Measurements from ENCODE around the gene PIK3AP1.
"Not testable (repeated sequence)": the region's sequence is repeated elsewhere in the genome, so short reads cannot be mapped to it uniquely, and the experiment has no call there.

PIK3AP1 gene

DNA sequence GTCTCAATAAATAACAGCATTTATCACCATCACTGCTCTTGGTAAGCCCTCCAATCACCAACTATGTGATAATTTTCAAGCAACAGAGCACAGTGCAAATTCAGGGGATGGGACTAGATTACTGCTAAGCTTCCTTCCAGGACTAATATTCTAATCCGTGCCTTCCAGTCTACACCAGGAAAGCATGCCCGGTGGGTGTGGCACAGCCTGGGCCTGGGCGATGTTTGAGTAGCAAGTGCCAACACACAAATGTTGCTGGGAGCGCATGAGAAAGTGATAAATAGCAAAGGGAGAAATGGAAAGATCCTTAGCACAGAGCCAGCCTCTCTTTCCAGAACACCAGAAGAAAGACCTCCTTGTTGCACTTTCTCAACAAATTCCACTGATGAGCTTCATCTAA lies 120.0 kb downstream of the PIK3AP1 start:
- DNase-seq, result no peak

DNA sequence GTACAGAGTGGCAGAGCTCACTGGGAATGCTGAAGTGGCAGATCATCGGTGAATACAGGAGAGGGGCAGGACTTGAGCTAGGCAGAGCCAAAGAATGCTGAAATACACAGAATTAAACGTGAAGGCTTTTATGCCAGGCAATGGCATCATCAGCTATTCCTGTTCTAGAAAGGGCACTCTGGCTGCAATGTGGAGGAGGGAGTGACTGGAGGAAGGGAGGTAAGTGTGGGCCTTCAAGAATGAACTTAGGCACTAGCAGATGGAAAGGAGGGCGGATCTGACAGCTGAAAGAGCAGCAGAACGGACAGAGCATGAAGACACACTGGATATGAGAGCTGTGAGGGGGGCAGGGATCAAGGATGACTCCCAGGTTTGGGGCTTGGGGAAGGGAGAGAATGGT lies 121.5 kb downstream of the PIK3AP1 start:
- DNase-seq, result no peak

DNA sequence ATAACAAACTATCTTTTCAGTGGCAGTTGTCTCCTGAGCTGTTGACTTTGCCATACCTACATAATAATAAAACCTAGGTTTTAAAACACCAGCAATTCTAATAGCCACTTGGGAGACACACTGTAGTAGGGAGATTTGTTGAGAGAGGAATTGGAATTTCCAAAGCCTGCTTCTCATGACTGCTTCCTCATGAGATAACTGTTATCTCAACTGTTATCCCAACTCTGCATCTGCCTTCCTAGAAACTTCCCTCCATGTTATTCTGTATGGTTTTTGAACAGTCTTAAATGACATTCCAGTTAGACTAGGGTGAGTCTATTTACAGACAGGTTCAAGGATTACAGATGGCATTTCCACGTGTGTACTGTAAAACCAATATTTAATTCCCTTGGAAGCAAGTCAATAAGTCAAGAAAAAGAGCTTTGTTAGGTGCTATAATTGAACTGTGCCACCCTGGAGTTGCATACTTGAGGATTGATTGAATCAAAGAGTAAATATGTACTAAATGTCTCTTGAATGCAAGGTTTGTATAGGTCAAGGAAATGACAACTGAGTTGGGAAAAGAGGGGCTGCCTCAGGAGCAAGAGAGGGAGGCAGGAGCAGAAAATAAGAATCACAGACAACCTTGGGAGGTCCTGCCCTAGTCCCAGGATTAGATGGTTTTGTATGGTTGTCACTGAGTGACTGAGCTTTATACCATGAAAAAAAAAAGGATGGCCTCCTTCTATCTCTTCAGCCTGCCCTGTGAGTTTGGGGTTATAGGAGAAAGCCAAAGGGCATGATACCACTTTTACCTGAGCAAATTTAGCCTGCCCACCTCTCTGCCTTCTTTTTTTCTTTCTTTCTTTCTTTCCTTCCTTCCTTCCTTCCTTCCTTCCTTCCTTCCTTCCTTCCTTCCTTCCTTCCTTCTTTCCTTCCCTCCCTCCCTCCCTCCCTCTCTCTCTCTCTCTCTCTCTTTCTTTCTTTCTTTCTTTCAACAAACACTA lies 123.6 kb downstream of the PIK3AP1 start:
- DNase-seq, result no peak

DNA sequence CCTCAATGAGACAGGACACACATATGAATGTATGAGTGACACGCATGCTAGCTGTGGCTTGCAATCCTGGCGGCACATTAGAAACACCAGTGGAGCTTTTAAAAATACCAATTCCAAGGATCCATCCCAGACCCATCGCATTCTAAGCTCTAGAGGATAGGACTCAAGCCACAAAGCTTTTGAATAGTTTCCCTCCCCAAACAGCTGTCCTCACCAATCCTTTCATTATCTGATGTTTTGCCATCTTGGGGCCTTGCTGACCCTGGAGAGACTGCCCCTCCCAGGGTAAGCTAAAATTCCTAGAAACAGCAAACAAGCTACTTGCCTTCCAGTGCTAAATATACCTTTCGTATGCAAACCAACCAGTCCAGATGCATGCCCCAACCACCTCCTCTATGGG lies 124.6 kb downstream of the PIK3AP1 start:
- DNase-seq, result no peak

DNA sequence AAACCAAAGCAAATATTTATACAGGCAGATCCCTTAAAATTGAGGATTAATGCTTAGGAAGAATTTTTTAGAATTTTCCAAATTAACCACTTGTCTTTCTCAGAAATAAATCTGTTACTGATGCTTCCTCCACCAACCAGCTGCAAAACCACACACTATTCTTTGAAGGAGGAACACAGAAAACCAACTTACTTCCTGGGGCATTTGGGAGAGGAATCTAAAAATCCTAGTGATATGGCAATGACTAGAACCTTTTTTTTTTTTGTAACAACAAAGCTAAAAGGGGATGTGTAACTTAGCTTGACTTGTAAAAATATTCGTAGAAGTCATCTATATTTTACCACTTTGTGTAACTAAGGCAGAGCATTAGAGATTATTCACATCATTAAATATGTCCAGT lies 128.4 kb downstream of the PIK3AP1 start:
- DNase-seq, result no peak

DNA sequence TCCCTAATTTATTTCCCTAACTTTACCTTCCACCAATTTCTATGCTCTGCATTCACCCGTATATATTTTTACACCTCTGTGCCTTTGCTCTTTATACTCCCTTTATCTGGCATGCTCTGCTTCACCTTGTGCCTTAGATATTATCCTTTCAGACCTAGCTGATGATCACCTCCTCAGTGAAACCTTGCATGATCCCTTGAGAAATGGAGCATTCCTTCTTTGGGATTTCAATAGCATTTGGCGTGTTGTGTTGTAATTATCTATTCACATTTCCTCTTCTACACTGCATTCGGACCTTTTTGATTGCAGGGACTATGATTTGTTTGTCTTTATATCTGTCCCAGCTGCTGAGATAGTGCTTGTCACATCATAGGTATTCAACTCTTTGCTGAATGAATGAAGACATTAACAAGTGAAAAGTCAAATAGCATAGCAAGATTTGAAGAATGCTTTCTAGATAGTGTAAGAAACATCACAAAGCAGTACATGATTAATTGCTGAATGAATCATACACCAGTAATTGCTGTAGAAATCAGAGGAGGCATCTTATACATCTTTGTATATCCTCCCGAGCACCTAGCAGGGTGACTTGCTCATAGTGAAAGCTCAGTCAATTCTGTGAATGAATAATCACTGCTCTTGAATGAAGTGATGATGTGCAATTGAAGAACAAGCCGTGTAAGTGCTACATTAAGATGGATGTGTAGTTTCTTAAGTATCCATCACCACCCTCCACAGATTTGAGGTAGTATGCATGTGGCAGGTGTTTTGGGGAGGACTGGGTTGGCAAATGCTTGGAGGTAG lies 131.5 kb downstream of the PIK3AP1 start:
- DNase-seq, result no peak

DNA sequence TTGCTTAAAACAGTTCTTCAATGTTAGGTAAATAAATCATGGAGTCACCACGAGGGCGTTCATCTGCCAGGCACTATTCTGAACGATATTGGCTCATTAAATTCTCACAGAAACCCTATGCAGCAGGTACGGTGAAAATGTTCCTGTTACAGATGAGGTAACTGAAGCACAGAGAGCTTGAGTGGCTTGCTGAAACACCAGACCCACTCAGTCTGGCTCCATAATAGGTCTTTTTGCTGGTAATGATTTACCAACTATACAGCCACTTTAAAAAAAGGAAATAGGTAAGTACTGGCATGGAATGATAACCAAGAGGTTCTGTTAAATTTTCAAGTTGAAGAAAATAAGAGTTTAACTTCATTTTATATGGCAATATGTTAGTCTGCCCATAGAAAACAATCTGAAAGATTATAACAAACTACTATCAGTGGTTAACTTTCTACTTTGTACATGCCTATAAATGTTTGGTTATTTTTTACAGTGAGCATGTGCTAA lies 132.2 kb downstream of the PIK3AP1 start:
- DNase-seq, result no peak

DNA sequence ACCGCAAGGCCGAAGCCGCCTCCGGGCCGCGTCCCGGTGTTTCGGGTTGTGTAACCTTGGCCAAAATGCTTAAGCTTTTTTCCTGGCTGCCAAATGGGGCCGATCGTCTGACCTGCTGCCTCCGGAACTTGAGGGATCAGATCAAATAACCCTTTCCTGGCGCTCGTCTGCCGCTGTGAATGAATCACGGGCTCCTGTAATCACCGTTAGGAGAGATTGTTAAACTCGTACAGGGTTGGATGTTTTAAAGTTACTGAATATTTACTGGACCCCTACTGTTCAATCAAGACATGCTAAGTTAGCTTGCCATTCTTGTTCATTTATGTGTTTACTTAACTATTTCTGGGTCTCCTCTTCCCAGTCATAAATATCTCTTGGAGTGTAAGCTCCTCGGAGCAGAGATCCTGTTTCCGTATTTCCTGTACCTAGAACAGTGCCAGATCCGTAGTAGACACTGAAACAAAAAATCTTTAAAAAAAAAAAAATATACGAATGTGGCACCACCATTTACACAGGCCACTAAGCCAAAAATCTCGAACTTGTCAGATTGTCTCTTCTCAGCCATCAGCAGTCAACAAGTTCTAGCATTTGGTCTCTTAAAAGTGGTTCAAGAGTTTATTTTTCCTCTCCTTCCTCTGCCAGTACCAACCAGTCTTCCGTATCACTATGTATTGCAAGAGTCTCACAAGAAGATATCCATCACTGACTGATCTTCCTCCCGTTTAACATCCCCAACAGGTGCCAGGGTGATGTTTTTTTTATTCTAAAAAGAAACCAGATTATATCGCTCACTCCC lies 132.9 kb downstream of the PIK3AP1 start:
- peak; percentile 46 to 69 for DNase-seq

DNA sequence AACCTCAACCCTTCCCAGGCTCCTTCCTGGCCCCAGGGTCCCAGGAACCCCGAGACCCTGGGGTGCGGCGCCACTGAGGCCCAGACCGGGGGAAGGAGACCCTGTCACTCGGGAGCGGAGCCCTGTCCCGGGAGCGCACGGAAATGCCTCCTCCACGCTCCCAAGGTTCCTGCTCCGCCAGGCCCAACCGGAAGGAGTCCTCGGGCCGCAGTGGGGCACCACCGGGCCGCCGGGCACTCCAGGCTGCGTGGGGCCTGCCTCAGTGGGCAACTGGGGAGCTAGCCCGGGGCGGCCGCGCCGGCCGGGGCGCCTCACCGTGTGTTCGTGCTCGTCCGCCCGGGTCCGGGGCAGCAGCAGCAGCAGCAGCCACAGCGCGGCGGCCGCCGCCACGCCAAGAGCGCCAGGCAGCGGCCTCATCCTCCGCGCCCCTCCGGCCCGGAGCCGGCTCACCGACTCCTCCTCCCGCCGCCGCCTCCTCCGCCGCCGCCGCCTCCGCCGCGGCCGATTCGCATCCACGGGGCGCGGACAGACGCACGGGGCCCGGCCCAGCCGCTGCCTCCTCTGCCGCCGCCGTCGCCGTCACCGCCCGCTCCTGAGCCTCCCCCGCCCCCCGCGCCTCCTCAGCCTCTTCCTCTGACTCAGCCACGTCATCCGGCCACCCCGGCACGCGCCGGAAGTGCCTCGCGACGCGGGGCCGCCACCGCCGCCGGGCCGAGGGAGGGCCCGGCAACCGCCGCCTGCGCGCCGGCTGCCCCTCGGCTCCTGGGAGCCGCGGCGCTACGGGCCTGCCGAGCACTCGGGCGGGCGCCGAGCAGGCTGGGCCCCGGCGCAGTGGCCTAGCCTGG lies 133.7 kb downstream of the PIK3AP1 start, which contains the start of gene TM9SF3:
Gene TM9SF3, minus strand, starts transcription at position 594 of the 845 bp plus-strand sequence. Its CDS starts 177 bp downstream, at position 417.
- peak; percentile 73 to 79 for DNase-seq

DNA sequence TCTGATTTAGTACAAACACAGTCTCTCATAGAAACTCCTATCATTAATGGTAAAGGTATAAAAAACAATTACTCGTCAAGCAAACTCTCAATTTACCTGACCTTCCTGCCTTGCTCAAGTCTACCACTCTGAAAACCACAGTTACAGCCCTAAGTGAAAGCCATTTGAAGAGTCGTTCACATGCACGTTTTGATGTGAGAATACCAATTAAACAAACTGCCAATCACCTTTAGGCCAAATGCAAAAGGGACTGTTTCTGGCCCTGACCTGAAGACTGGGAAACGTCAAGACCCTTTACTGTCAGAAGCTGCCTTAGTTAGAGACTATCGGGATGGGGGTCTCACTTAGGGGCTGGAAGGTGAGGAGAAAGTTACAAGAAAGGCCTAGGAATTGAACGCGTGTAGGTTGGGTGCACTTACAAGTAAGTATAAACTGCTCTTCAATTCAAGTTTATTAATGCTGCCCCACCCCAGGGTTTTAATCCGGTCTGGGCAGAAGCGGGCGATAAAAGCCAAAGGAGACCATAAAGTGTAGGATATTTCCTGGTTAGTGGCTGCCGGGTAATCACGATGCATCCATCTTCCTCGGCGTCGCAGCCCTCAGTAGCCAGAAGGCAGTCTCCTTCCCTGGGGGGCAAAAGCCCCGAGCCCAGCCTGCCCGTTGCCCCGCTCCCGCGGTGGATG lies 134.4 kb downstream of the PIK3AP1 start:
- peak in 1 of 2 experiments; percentile 34 for DNase-seq

DNA sequence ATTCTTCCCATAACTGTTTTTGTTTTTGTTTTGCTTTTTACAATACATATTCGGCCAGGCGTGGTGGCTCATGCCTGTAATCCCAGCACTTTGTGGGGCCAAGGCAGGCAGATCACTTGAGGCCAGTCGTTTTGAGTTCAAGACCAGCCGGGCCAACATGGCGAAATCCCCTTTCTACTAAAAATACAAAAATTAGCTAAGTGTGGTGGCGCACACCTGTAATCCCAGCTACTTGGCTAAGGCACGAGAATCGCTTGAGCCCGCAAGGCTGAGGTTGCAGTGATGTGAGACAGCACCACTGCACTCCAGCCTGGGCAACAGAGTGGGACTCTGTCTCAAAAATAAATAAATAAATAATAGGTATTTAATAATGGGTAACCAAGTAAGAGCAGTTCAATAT lies 135.8 kb downstream of the PIK3AP1 start:
- DNase-seq, result no peak

DNA sequence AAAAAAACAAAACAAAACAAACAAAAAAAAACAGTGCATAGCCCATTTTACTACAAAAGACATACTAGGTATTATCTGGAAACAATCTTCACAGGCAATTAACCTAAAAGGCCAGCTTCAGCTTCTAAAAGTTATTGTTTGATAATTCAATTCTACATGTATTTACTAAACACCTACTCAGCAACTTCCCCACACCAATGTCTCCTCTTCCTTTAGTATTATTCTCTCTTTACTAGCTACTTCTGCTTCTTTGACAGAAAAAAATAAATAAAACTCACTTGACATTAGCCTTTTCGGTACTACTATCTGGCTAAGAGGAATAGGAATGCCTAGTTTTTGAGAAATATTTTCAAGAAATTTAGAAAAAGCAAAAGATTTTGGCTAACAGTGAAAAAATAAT lies 136.3 kb downstream of the PIK3AP1 start:
- DNase-seq, result no peak

DNA sequence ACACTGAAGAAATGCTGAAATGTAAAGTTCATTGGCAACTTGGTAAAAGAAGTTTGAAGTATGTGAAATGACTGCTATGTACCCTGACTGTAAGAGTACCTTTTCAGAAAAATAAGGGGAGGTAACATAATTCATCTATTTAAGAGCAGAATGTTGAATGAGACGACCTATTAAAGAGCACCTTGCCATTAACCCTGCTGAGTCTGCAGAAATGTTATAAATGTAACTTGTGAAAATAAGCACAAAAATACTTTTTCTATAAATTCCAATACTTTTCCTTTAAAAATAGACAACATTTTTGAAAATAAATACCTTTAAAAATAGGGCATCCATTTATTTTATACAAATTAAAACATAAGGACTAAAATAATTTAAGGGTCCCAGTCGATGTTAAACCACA lies 141.2 kb downstream of the PIK3AP1 start:
- no peak for DNase-seq

DNA sequence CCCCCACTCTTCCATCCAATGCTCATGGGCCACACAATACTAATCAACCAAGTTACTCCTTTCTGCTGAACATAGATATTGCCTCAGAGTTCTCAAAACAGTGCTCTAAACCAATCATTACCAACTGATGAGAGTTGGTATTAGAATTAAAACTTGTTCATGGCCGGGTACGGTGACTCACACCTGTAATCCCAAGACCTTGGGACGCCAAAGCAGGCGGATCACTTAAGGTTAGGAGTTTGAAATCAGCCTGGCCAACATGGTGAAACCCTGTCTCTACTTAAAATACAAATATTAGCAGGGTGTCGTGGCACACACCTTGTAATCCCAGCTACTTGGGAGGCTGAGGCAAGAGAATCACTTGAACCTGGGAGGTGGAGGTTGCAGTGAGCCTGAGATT lies 141.7 kb downstream of the PIK3AP1 start:
- DNase-seq, result no peak

DNA sequence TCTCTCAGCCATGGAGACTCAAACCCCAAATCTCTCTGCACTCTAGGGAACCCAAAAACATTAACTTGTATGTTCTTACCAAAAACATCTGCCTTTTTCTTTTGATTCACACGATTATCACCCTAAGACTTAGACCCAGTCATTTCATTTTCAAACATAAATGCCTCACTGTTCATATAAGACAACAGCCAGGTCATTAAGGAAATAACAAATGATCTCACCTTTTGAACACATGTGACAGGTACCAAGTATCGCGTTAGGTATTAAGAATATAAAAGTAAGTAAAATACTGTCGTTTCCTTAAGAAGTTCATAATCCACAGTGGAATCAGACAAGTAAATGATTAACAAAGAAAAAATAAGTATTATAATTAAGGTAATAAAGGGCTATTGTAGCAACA lies 142.3 kb downstream of the PIK3AP1 start:
- no peak for DNase-seq

DNA sequence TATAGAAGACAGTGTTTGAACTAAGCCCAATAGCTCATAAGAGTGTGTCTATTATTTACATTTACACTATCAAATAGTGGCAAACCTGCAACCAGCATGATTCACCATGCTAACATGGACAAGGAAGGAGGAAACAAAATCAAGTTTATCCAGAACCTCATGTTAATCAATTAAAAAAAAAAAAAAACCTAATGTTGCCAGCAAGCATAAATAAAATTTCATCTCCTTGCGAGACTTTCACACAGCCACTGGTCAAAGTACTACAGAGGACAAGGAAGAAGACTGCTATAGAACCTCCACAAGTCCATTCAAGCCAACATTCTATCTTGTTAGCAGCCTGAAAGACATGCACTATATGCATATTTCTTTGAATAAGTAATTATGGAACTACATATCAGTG lies 143.2 kb downstream of the PIK3AP1 start:
- no peak for DNase-seq

DNA sequence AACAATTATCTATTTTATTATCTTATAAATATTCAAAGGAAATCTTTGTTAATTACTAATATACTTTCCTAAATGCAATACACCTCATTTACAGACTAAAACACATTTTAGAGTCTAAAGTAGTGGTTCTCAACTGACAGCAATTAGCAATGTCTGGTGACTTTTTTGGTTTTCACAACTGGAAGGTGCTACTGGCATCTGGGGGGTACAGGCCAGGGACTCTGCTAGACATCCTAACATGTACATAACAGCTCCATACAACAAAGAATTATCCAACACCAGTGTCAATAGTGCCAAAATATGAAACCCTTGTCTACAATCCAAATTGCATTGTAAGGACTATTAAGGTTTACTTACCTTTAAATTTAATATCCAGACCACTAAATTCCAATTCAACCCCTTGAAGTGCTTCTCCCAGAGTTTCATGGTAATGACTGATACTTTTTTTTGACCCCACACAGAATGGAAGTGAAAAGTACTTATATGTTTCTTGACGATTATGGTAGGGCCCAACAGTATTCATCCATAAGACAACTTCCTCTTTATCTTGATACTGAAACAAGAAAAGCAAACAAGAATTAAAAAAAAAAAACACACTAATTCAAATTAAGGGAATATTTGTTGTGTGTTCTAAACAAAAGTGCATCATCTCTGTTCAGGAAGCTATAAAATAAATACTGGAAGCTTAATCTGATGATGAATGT lies 143.9 kb downstream of the PIK3AP1 start:
- DNase-seq, result no peak

DNA sequence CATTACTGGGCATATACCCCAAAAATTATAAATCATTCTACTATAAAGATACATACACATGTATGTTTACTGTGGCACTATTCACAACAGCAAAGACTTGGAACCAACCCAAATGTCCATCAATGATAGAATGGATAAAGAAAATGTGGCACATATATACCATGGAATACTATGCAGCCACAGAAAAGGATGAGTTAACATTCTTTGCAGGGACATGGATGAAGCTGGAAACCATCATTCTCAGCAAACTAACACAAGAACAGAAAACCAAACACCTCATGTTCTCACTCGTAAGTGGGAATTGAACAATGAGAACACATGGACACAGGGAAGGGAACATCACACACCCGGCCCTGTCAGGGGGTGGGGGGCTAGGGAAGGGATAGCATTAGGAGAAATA lies 145.8 kb downstream of the PIK3AP1 start:
- DNase-seq, result not testable (repeated sequence)

DNA sequence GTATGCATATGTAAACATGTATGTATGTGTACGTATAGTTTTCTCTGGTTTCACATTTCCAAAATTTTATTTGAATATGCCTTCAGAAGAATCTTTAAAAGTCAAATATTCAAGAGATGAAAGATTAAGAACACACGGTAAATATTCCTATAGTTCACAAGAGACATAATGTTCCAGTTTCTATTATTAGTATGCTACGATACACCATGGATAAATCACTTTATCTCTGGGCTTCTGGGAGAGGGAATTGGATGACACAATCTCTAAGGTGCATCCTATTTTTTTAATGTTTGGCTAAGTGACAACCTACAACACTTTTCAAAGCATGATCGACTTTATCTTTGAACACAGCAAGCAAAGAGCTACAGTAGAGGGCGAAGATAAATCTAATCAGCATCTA lies 147.3 kb downstream of the PIK3AP1 start:
- DNase-seq, result no peak

All from NCI-H2081 (cell line).